HG03135 (cell line): Measurements from ENCODE around the gene GLIPR1L2.
A peak's percentile ranks its signal among the peaks of the same experiment; 100 is the strongest.
"Not testable (repeated sequence)": the region's sequence is repeated elsewhere in the genome, so short reads cannot be mapped to it uniquely, and the experiment has no call there.

Experiments used
- ATAC-seq: cut with Tn5 transposase; IDR thresholded peaks from one replicate; pipeline ENCODE4 v1.9.1; 2021; ENCODE audit warnings: mild to moderate bottlenecking, moderate library complexity; ENCODE audit not compliant: unreplicated experiment

The GLIPR1L2 gene

GRCh38 chr12:75432924-75433323 is 42.0 kb downstream of the GLIPR1L2 start:
- no peak for ATAC-seq

- ATAC-seq, result no peak
Observed at GRCh38 chr12:75437564-75437963, 46.7 kb downstream of the GLIPR1L2 start.

- no peak for ATAC-seq
Observed at GRCh38 chr12:75438059-75438754, 47.3 kb downstream of the GLIPR1L2 start.

- no peak for ATAC-seq
Observed at GRCh38 chr12:75439048-75439447, 48.2 kb downstream of the GLIPR1L2 start.

GRCh38 chr12:75439930-75440329 is 49.0 kb downstream of the GLIPR1L2 start:
- ATAC-seq, result no peak

- ATAC-seq, result not testable (repeated sequence)
Observed at GRCh38 chr12:75441687-75442449, 51.0 kb downstream of the GLIPR1L2 start.

GRCh38 chr12:75442454-75442853 is 51.6 kb downstream of the GLIPR1L2 start:
- ATAC-seq, result not testable (repeated sequence)

GRCh38 chr12:75443709-75444108 is 52.8 kb downstream of the GLIPR1L2 start:
- no peak for ATAC-seq

GRCh38 chr12:75444429-75445136 is 53.7 kb downstream of the GLIPR1L2 start:
- no peak for ATAC-seq

GRCh38 chr12:75445137-75445507 is 54.2 kb downstream of the GLIPR1L2 start:
- ATAC-seq, result not testable (repeated sequence)

- no peak for ATAC-seq
Observed at GRCh38 chr12:75446857-75447256, 56.0 kb downstream of the GLIPR1L2 start.

GRCh38 chr12:75447691-75448393 is 57.0 kb downstream of the GLIPR1L2 start:
- no peak for ATAC-seq

- ATAC-seq, result no peak
Observed at GRCh38 chr12:75452675-75453330, 61.9 kb downstream of the GLIPR1L2 start.

GRCh38 chr12:75455839-75456238 is 65.0 kb downstream of the GLIPR1L2 start:
- ATAC-seq, result no peak

- no peak for ATAC-seq
Observed at GRCh38 chr12:75457191-75457590, 66.3 kb downstream of the GLIPR1L2 start.

- ATAC-seq, result not testable (repeated sequence)
Observed at GRCh38 chr12:75457866-75458265, 67.0 kb downstream of the GLIPR1L2 start.

GRCh38 chr12:75459755-75460154 is 68.9 kb downstream of the GLIPR1L2 start:
- ATAC-seq, result no peak

GRCh38 chr12:75460204-75460603 is 69.3 kb downstream of the GLIPR1L2 start:
- no peak for ATAC-seq

GRCh38 chr12:75471902-75472890 is 81.3 kb downstream of the GLIPR1L2 start:
- ATAC-seq, result peak; percentile 56
